NB4 (cell line): Measurements from ENCODE around the gene GALNTL6.

Source experiments
- DNase-seq: peaks from one replicate; pipeline ENCODE4 v3.0.0; 2010; ENCODE audit warnings: low read depth
- H3K4me3 ChIP-seq: one replicate; pipeline ENCODE4 v1.5.1; 2011; ENCODE audit warnings: mild to moderate bottlenecking, low read depth, low read length, moderate library complexity
- CTCF ChIP-seq: IDR thresholded peaks from one replicate; pipeline ENCODE4 v1.5.1; 2012; ENCODE audit warnings: low read depth, low read length
- MAX ChIP-seq: IDR thresholded peaks from 2 replicates; pipeline ENCODE4 v1.6.1; 2011; ENCODE audit warnings: low read depth, low read length
- MYC ChIP-seq: IDR thresholded peaks from 2 replicates; pipeline ENCODE4 v1.6.1; 2011; ENCODE audit warnings: low read depth, low read length
- POLR2A ChIP-seq: IDR thresholded peaks from 2 replicates; pipeline ENCODE4 v1.6.1; 2011; ENCODE audit warnings: mild to moderate bottlenecking; ENCODE audit not compliant: insufficient read length; ENCODE audit errors: extremely low read depth

GALNTL6 gene

GRCh38 chr4:172734555-172734954 lies 921.4 kb downstream of the GALNTL6 start:
- no peak overlapping the region for H3K4me3 ChIP-seq
- DNase-seq = no peak
- TF ChIP-seq MAX (no peak), MYC (no peak), POLR2A (no peak), CTCF (no peak)

- no peak for TF ChIP-seq POLR2A
- no peak for TF ChIP-seq MYC
- TF ChIP-seq MAX = no peak
- no peak for TF ChIP-seq CTCF
- no peak for DNase-seq
These were observed 922.8 kb downstream of the GALNTL6 start for GRCh38 chr4:172736046-172736445.

GRCh38 chr4:172740434-172740833 lies 927.2 kb downstream of the GALNTL6 start:
- H3K4me3 ChIP-seq = no peak overlapping the region
- TF ChIP-seq MAX (no peak), POLR2A (no peak), CTCF (no peak), MYC (no peak)
- no peak for DNase-seq

More at GRCh38 chr4:172736046-172736445, 922.8 kb downstream of the GALNTL6 start:
- H3K4me3 ChIP-seq = no peak overlapping the region

GRCh38 chr4:172750910-172751309 lies 937.7 kb downstream of the GALNTL6 start:
- TF ChIP-seq POLR2A (no peak), CTCF (no peak), MAX (no peak), MYC (no peak)
- no peak for DNase-seq
- no peak overlapping the region for H3K4me3 ChIP-seq

GRCh38 chr4:172751550-172751949 lies 938.3 kb downstream of the GALNTL6 start:
- TF ChIP-seq CTCF = no peak
- TF ChIP-seq MAX = no peak
- TF ChIP-seq MYC = no peak
- no peak for TF ChIP-seq POLR2A
- DNase-seq = no peak

More at GRCh38 chr4:172751550-172751949, 938.3 kb downstream of the GALNTL6 start:
- H3K4me3 ChIP-seq = no peak overlapping the region
